ENCODE results near the gene HSH2D. TPM values are rescaled to one million over a fixed set of nuclear protein-coding genes. Genes with fewer than 3 reads are reported as not detected.
"Not testable (repeated sequence)": the region's sequence is repeated elsewhere in the genome, so short reads cannot be mapped to it uniquely, and the experiment has no call there.

HSH2D gene
- total and polyA plus RNA-seq, 8 donors = 2.2 to 13.2 (median 4.5) TPM

DNA sequence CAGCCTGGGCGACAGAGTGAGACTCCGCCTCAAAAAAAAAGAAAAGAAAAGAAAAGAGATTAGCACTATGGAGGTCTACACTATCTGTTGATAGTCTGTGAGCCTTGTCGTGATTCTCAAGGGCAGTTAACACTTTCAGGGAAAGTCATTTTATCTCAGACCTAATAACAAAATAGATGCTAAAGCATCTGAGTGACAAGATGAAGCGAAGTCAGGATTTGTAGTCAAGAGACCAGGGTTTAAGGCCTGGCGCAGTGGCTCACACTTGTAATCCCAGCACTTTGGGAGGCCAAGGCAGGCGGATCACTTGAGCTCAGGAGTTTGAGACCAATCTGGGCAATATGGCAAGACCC, 45.1 kb upstream of the HSH2D start:
- H3K36me3 ChIP-seq = peaks cover 5 to 40% (median 7%) of the 10 kb centered on the region in 3 donors
- no peaks in the 10 kb centered on the region for H3K27me3 ChIP-seq
- H3K27ac ChIP-seq = peak overlapping the region in 2 of 4 donors; percentile 0 to 34
- intact Hi-C loops (cut with DNase I) = no loop called here
- 71 to 73% methylated on average over 6 of the region's 6 CpGs for WGBS, 2 donors
- H3K9me3 ChIP-seq = no peaks in the 10 kb centered on the region
- FAIRE-seq (no peak), ATAC-seq (no peak), DNase-seq (no peak)
- TF ChIP-seq CTCF (IDR thresholded peaks at IDR 0.05) = no peak
- no peaks in the 10 kb centered on the region for H3K4me1 ChIP-seq
- no peak overlapping the region for H3K4me3 ChIP-seq

DNA sequence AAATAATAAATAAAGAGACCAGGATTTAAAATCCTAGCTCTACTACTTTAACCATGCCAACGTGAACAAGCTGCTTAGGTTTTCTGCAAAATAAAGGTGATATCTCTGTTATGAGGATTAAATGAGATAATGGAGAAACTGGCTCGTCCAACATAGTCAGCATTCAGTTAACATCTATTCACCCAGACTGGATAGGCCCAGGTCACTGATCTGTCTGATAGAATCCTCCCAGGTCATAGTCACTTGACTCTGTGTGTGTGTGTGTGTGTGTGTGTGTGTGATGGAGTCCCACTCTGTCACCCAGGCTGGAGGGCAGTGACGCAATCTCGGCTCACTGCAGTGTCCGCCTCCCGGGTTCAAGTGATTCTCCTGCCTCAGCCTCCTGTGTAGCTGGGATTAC, 44.7 kb upstream of the HSH2D start:
- DNase-seq = no peak
- no peak overlapping the region for H3K27ac ChIP-seq
- WGBS, 2 donors = 94 to 98% methylated on average over 6 of the region's 6 CpGs
- FAIRE-seq = no peak
- no peak for TF ChIP-seq CTCF (IDR thresholded peaks at IDR 0.05)
- ATAC-seq = no peak
- intact Hi-C loops (cut with DNase I) = no loop called here
- no peaks in the 10 kb centered on the region for H3K27me3 ChIP-seq
- H3K36me3 ChIP-seq = peaks cover 5 to 40% (median 7%) of the 10 kb centered on the region in 3 donors
- H3K4me3 ChIP-seq = no peak overlapping the region
- H3K9me3 ChIP-seq = no peaks in the 10 kb centered on the region
- no peaks in the 10 kb centered on the region for H3K4me1 ChIP-seq

GRCh38 chr19:16099314-16099965, 44.0 kb upstream of the HSH2D start:
- H3K27ac ChIP-seq; FAIRE-seq; H3K9me3 ChIP-seq; intact Hi-C loops (cut with DNase I); H3K4me1 ChIP-seq; ATAC-seq; H3K4me3 ChIP-seq; H3K27me3 ChIP-seq: not testable (repeated sequence)
- peak in 1 of 6 donors; percentile 11 for DNase-seq
- peaks cover 5 to 38% (median 7%) of the 10 kb centered on the region in 3 donors for H3K36me3 ChIP-seq
- 84 to 86% methylated on average over 8 of the region's 8 CpGs for WGBS, 2 donors

DNA sequence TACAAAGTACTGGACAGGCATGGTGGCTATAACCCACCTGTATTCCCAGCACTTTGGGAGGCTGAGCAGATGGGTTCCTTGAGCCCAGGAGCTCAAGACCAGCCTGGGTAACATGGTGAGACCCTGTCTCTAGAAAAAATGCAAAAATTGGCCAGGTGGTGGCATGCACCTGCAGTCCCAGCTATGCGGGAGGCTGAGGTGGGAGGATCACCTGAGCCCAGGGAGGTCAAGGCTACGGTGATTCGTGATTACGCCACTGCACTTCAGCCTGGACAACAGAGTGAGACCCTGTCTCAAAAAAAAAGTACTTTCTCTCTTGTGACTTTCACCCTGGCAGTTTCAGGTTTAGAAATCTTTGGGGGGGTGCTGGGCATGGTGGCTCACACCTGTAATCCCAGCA, 43.0 kb upstream of the HSH2D start:
- no peak for FAIRE-seq
- no peak for TF ChIP-seq CTCF (IDR thresholded peaks at IDR 0.05)
- ATAC-seq = no peak
- Histone ChIP-seq H3K27ac (no peak overlapping the region), H3K4me3 (no peak overlapping the region), H3K9me3 (no peaks in the 10 kb centered on the region), H3K27me3 (no peaks in the 10 kb centered on the region), H3K36me3 (peaks cover 2 to 37% (median 7%) of the 10 kb centered on the region in 3 donors), H3K4me1 (no peaks in the 10 kb centered on the region)
- 92 to 96% methylated on average over 4 of the region's 4 CpGs for WGBS, 2 donors
- intact Hi-C loops (cut with DNase I) = no loop called here
- DNase-seq = no peak

DNA sequence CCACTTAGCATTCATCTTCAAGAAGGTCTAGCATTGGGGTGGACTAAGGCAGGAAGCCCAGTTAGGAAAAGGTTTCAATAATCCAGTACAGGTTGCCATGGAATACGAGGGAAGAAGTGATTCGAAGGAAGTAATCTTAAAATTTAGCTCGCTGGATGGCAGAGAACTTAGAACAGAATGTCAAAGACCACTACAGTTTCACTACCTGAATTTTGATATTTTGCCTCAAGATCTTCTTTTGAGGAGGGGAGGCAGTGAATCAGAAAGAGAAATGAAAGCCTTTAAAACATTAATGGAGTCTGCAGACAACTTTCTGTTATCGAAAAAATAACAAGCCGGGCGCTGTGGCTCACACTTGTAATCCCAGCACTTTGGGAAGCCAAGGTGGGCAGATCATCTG, 38.8 kb upstream of the HSH2D start:
- intact Hi-C loops (cut with DNase I) = no loop called here
- ATAC-seq = no peak
- no peak for DNase-seq
- H3K9me3 ChIP-seq = no peaks in the 10 kb centered on the region
- H3K4me1 ChIP-seq = no peaks in the 10 kb centered on the region
- no peak for FAIRE-seq
- no peak overlapping the region for H3K4me3 ChIP-seq
- H3K27ac ChIP-seq = no peak overlapping the region
- no peaks in the 10 kb centered on the region for H3K27me3 ChIP-seq
- TF ChIP-seq CTCF (IDR thresholded peaks at IDR 0.05) = no peak
- 93 to 96% methylated on average over 6 of the region's 6 CpGs for whole genome bisulfite sequencing, 2 donors
- peaks cover 0 to 33% (median 7%) of the 10 kb centered on the region in 3 donors for H3K36me3 ChIP-seq

Data from pancreas (tissue), 10 donors.